ENCODE data around the gene VCAM1.

Gene VCAM1

DNA sequence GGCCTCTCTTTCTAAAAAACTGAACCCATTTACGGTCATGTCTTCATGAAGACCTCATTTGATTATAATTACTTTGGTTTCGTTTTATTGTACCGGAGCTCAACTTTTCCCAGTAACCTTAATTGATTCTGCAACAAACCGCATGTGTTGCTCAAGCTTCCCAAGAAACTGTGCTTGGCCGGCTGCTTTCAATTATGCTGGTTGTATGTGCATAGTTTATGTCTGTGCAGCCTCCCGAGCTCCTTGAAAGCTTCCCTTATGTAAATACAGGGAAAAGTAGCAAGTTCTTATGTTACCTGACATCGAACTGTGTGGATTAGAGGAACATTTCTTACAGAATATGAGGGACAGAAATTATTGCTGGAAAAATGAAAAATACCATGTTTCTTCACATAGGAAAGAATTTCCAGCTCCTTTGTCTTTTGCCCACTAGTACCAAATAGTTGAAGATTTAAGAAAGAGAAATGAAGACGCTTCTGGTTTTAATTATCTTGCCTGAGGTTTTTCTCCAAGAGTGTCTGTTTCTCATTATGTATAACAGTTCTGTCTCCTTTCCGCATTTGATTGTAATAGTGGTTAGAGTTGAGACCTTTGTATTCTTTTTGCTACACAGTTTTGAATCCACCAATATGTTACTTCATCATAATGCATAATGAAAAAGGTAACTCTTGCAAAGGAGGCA lies 2.1 kb downstream of the VCAM1 start:
- no peak for DNase-seq

DNA sequence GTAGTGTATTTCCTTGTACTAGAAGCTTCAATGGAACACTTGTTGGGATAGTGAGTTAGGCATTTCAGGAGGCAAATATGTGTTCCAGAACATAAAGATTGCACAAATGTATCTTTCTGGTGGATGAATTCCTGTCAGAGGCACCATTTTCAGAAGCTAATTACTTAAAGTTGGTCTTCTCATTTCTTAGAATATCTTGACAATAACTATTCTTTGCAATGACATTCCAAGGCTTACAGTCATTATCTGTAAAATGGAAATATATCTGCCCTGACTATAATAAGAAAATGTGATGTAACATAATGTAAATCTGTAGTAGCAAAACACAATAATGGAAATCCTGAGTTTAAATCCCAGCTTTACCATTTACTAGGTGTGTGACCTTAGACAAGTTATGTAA lies 2.7 kb downstream of the VCAM1 start:
- DNase-seq: no peak

GRCh38 chr1:100724281-100724680 lies 4.7 kb downstream of the VCAM1 start:
- DNase-seq: no peak

GRCh38 chr1:100730130-100730529 lies 10.6 kb downstream of the VCAM1 start:
- DNase-seq: no peak

- no peak for DNase-seq
Observed at GRCh38 chr1:100731309-100731708, 11.8 kb downstream of the VCAM1 start.

DNA sequence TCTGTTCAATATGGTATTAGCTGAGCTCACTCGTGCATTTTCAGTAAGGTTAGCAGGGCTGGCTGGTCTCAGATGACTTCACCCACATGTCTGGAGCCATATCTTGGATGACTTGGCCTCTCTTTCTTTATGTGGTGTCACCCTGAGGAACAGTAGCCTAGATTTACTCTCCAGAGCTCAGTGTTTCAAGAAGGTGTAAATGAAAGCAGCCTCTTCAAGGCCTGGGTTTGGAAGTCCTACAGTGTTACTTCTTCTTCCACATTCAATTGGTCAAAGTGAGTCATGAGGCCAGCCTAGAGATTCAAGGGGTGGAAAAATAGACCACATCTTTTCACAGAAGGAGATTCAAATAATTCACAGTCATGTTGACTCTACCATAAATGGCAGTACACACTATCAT lies 12.2 kb downstream of the VCAM1 start:
- DNase-seq: no peak

GRCh38 chr1:100734676-100735075 lies 15.1 kb downstream of the VCAM1 start:
- DNase-seq: no peak

- DNase-seq: peak in 2 of 58 donors; percentile 1 to 7
Observed at GRCh38 chr1:100735244-100735643, 15.7 kb downstream of the VCAM1 start.

GRCh38 chr1:100736324-100736723 lies 16.8 kb downstream of the VCAM1 start:
- DNase-seq: no peak

GRCh38 chr1:100736746-100737145 lies 17.2 kb downstream of the VCAM1 start:
- DNase-seq: no peak

DNA sequence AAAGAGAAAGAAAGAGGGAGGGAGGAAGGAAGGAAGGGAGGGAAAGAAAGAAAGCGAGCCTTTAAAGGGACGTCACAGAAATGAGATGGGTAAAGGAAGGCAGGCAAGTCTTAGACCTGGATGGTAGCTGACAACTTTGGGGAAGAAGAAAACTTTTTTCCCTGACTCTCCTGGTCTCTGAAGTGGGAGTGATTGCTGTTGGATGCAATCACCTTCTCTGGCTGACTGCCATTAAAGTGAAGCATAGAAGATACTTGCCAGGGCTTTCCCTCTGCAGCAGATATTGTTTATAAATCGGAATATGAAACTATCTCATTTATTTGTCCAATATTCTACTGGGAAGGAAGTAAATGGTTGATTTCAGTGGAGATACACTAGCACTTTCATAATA lies 27.0 kb downstream of the VCAM1 start:
- DNase-seq: no peak

GRCh38 chr1:100747771-100748170 lies 28.2 kb downstream of the VCAM1 start:
- DNase-seq: no peak

DNA sequence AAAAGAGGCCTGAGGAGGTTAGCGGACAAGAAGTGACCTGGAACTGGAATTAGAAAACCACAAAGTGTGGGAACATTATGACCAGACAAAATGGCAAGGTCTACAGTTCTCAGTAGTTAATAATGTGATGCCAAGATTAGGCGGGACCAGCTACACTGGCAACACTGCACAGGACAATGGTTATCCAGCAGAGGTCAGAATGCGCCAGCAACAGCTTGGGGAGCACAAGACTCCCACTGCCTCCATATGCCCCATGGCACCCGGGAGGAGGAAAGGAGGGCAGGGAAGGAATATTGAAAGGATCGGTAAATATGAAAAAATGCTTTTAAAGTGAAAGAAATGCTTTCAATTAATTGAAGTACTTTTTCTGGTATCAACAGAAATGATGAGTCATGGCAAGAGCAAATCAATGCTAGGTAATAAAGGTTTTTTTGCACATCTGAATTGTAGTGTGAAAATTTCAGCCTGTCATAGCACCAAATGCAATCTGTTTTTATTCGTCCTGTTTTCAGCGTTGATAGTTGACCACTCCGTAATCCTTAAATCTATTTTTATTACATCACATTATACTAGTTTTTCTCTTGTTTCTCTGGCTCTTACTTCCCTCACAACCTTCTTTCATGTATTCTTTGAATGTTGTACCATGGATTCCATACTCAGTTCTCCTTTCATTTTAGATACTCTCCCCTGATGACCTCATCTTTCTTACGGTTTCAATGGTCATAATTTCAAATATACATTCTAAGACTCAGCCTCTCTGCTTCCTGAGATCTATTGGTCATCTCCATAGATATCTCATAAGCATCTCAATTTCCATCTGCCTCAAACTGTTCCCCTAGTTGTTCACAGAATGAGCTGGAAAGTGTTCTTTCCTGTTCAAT lies 30.7 kb downstream of the VCAM1 start:
- no peak for DNase-seq

DNA sequence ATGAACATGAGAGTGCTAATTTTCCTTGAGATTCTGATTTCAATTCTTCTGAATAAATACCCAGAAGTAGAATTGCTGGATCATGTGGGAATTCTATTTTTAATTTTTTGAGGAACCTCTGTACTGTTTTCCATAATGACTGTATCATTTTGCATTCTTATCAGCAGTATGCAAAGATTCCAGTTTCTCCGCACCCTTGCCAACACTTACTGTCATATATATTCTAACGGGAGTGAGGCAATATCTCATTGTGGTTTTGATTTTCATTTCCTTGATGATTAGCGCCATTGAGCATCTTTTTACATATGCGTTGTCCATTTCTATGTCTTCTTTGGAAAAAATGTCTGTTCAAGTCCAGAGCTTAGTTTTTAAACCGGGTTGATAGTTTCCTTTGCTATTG lies 33.2 kb downstream of the VCAM1 start:
- DNase-seq: no peak

GRCh38 chr1:100757946-100758345 lies 38.4 kb downstream of the VCAM1 start:
- no peak for DNase-seq

- DNase-seq: no peak
Observed at GRCh38 chr1:100759188-100759587, 39.6 kb downstream of the VCAM1 start.

GRCh38 chr1:100760511-100760910 lies 41.0 kb downstream of the VCAM1 start:
- DNase-seq: no peak

DNA sequence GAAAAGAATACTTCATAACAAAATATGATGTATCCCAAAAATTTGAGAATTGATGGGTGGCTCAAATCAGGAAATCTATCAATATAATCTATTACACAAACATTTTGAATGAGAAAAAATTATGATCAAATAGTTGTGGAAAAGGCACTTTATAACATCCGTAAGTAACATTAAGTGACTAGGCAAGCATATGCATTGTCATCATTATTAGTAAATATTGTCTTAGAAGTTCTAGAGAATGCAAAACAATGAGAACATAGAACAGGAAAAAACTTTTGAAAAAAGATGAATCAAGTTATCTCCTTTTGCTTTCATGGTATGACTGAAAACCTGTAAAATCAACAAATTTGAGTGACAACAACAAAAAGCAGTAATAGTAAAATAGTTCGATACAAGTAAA lies 42.9 kb downstream of the VCAM1 start:
- DNase-seq: no peak

DNA sequence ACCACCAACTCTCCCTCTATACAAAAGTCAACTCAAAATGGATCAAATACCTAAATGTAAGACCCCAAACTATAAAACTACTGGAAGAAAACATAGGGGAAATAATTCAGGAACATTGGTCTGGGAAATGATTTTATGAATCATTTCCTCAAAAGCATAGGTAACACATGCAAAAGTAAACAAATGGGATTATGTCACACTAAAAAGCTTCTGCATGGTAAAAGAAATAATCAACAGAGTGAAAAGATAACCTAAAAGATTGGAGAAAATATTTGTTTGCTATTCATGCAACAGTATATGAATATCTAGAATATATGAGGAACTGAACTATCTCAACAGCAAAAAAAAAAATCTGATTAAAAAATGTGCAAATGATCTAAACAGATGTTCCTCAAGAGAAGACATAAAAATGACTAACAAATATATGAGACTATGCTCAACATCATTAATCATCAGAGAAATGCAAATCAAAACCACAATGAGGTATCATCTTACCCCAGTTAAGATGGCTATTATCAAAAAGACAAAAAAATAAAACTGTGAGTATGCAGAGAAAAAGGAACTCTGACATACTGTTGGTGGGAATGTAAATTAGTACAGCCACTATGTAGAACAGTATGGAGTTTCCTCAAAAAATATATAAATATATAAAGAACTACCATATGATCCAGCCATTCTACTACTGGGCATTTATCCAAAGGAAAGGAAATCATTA lies 47.8 kb downstream of the VCAM1 start:
- DNase-seq: no peak

GRCh38 chr1:100769323-100769722 lies 49.8 kb downstream of the VCAM1 start:
- DNase-seq: no peak

- DNase-seq: no peak
Observed at GRCh38 chr1:100769906-100770646, 50.5 kb downstream of the VCAM1 start.

DNA sequence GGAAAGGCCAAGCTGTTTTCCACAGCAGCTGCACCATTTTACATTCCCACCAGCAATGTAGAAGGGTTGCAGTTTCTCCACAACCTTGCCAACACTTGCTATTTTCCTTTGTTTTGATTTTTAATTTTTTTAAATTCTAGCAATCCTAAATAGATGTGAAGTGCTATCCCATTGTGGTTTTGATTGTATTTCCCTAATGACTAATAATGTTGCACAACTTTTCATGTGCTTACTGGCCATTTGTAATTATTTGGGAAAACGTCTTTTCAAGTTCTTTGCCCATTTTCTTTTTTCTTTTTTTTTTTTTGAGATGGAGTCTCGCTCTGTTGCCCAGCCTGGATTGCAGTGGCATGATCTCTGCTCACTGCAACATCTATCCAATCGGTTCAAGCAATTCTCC lies 53.9 kb downstream of the VCAM1 start:
- DNase-seq: no peak
